D721Med (cell line): ENCODE data around the gene DCHS2.
A peak's percentile ranks its signal among the peaks of the same experiment; 100 is the strongest.

Experiments used
- DNase-seq: peaks from one replicate; pipeline ENCODE4 v3.0.0; 2011; ENCODE audit warnings: low spot score; ENCODE audit not compliant: insufficient read length
- FAIRE-seq: peaks from 2 replicates; lab custom pipeline; 2011; peaks lifted over from hg19 to GRCh38; lab: Jason Lieb, UNC
- TF ChIP-seq, protein P1 (sequence below): IDR thresholded peaks from 2 replicates; pipeline ENCODE4 v1.5.1; 2012; ENCODE audit warnings: mild to moderate bottlenecking, control low read depth; ENCODE audit not compliant: insufficient read depth; ENCODE audit errors: missing control alignments

DCHS2 gene

GRCh38 chr4:154329939-154330338 is 161.7 kb downstream of the DCHS2 start:
- TF ChIP-seq, protein P1, sequence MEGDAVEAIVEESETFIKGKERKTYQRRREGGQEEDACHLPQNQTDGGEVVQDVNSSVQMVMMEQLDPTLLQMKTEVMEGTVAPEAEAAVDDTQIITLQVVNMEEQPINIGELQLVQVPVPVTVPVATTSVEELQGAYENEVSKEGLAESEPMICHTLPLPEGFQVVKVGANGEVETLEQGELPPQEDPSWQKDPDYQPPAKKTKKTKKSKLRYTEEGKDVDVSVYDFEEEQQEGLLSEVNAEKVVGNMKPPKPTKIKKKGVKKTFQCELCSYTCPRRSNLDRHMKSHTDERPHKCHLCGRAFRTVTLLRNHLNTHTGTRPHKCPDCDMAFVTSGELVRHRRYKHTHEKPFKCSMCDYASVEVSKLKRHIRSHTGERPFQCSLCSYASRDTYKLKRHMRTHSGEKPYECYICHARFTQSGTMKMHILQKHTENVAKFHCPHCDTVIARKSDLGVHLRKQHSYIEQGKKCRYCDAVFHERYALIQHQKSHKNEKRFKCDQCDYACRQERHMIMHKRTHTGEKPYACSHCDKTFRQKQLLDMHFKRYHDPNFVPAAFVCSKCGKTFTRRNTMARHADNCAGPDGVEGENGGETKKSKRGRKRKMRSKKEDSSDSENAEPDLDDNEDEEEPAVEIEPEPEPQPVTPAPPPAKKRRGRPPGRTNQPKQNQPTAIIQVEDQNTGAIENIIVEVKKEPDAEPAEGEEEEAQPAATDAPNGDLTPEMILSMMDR, result no peak
- FAIRE-seq, result no peak

DNA sequence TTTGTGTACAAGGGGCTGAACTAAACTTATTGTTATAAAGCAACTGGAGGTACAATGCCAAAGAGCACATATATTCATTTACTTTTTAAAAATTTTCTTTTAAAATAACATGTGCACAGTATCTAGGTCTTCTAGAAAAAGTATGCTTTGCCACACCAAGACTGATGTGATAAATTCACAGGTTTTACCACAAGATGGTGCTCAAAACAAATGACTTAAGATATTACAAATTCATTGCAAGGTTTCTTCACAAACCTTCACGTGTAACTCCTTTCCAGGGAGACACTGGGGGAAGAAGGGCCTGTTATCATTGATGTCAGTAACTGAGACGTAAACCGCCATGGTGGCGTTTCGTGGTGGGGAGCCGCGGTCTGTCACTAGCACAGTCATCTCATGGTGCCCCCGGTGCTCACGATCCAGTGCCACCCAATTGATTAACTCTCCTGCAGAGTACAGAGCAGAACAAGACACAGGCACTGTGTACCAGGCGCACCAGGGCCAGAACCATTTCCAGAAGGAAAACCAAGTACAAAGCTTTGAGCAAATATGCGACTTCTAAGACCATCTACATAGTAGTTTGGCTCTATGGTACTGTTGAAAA is 162.2 kb downstream of the DCHS2 start:
- TF ChIP-seq, protein P1, result peak; percentile 39
- DNase-seq (no peak), FAIRE-seq (peak; percentile 58)

More at GRCh38 chr4:154329939-154330338, 161.7 kb downstream of the DCHS2 start:
- no peak for DNase-seq

- TF ChIP-seq, protein P1, result no peak
- DNase-seq, result no peak
- no peak for FAIRE-seq
Observed at GRCh38 chr4:154328030-154328429, 163.6 kb downstream of the DCHS2 start.

DNA sequence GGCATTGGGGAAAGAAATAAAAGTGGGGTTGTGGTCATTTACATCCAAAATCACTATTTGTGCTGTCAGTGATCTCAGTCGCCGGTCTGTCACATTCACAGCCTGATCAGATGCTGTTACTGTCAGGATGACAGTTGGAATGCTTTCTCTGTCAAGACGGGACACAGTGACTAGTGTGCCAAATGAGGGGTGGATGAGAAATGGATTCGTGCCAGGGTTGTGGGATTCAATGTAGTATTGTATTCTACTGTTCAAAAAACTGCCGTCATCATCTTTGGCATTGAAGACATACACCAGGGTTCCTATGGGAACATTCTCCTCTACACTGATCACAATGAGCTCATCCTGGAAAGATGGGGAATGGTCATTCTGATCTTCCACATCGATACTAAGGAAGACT is 171.1 kb downstream of the DCHS2 start:
- DNase-seq (no peak), FAIRE-seq (no peak)
- TF ChIP-seq, protein P1, result no peak

- TF ChIP-seq, protein P1, result no peak
Observed at GRCh38 chr4:154319736-154320135, 171.9 kb downstream of the DCHS2 start.

GRCh38 chr4:154317201-154317999 is 174.2 kb downstream of the DCHS2 start:
- FAIRE-seq, result no peak
- TF ChIP-seq, protein P1, result no peak
- DNase-seq, result no peak

More at GRCh38 chr4:154319736-154320135, 171.9 kb downstream of the DCHS2 start:
- no peak for DNase-seq
- no peak for FAIRE-seq

GRCh38 chr4:154315741-154316140 is 175.9 kb downstream of the DCHS2 start:
- no peak for FAIRE-seq

More at GRCh38 chr4:154315741-154316140, 175.9 kb downstream of the DCHS2 start:
- TF ChIP-seq, protein P1, result no peak
- no peak for DNase-seq
